ENCODE data around the gene FAIM.
"Not testable (repeated sequence)": the region's sequence is repeated elsewhere in the genome, so short reads cannot be mapped to it uniquely, and the experiment has no call there.

Gene FAIM

GRCh38 chr3:138608322-138609135, at the start of gene FAIM:
Gene FAIM (plus strand): TSS chr3:138608771. CDS start chr3:138619727, 10,956 bp downstream.
- DNase-seq, result no peak

GRCh38 chr3:138559134-138559533, 49.4 kb upstream of the FAIM start:
- DNase-seq, result no peak

- DNase-seq, result no peak
Measured at GRCh38 chr3:138560501-138560900, 48.1 kb upstream of the FAIM start.

- not testable (repeated sequence) for DNase-seq
Measured at GRCh38 chr3:138562902-138563301, 45.7 kb upstream of the FAIM start.

GRCh38 chr3:138566293-138566692, 42.3 kb upstream of the FAIM start:
- not testable (repeated sequence) for DNase-seq

GRCh38 chr3:138567403-138567802, 41.2 kb upstream of the FAIM start:
- DNase-seq, result no peak

- DNase-seq, result no peak
Measured at GRCh38 chr3:138569090-138569489, 39.5 kb upstream of the FAIM start.

- not testable (repeated sequence) for DNase-seq
Measured at GRCh38 chr3:138569624-138570023, 38.9 kb upstream of the FAIM start.

- no peak for DNase-seq
Measured at GRCh38 chr3:138573138-138573537, 35.4 kb upstream of the FAIM start.

GRCh38 chr3:138578141-138578540, 30.4 kb upstream of the FAIM start:
- no peak for DNase-seq

GRCh38 chr3:138578961-138579574, 29.5 kb upstream of the FAIM start:
- DNase-seq, result no peak

GRCh38 chr3:138587374-138587773, 21.2 kb upstream of the FAIM start:
- no peak for DNase-seq

- no peak for DNase-seq
Measured at GRCh38 chr3:138588445-138588844, 20.1 kb upstream of the FAIM start.

- DNase-seq, result no peak
Measured at GRCh38 chr3:138591392-138591791, 17.2 kb upstream of the FAIM start.

- DNase-seq, result no peak
Measured at GRCh38 chr3:138593488-138594149, 15.0 kb upstream of the FAIM start.

GRCh38 chr3:138594150-138594934, 14.2 kb upstream of the FAIM start, which contains the start of gene CEP70:
Gene CEP70 (minus strand): TSS chr3:138594260. CDS start chr3:138572927, 21,333 bp downstream.
- DNase-seq, result no peak

GRCh38 chr3:138594935-138595610, 13.5 kb upstream of the FAIM start:
- DNase-seq, result no peak

GRCh38 chr3:138597186-138597976, 11.2 kb upstream of the FAIM start:
- DNase-seq, result not testable (repeated sequence)

- no peak for DNase-seq
Measured at GRCh38 chr3:138598534-138598933, 10.0 kb upstream of the FAIM start.

- no peak for DNase-seq
Measured at GRCh38 chr3:138600100-138600745, 8.3 kb upstream of the FAIM start.

GRCh38 chr3:138601661-138602060, 6.9 kb upstream of the FAIM start:
- DNase-seq, result not testable (repeated sequence)

Measured in NCI-H187 treated with DMSO at 0.1 percent for 48 hours (cell line).